HFFc6 (cell line): ENCODE data around the gene CPED1. TPM values are rescaled to one million over a fixed set of nuclear protein-coding genes. Genes with fewer than 3 reads are reported as not detected.

Source experiments
- DNase-seq: peaks from one replicate; pipeline ENCODE4 v3.0.0-alpha.2; 2018
- H3K27ac Mint-ChIP-seq: 2 replicates; pipeline ENCODE4 v1.8.0; 2020; ENCODE audit warnings: mild to moderate bottlenecking, mixed read lengths
- H3K27me3 Mint-ChIP-seq: 2 replicates; pipeline ENCODE4 v1.8.0; 2021; ENCODE audit warnings: mild to moderate bottlenecking, moderate library complexity, mixed read lengths; ENCODE audit not compliant: insufficient read depth
- H3K36me3 Mint-ChIP-seq: 2 replicates; pipeline ENCODE4 v1.8.0; 2021; ENCODE audit warnings: low read depth, mixed read lengths
- H3K4me1 Mint-ChIP-seq: 2 replicates; pipeline ENCODE4 v1.8.0; 2020; ENCODE audit warnings: low read depth, mixed read lengths
- H3K4me3 Mint-ChIP-seq: 2 replicates; pipeline ENCODE4 v1.8.0; 2020; ENCODE audit warnings: mild to moderate bottlenecking, moderate library complexity, mixed read lengths
- H3K9me3 Mint-ChIP-seq: 2 replicates; pipeline ENCODE4 v1.8.0; 2020; ENCODE audit warnings: mild to moderate bottlenecking, mixed read lengths
- CTCF ChIP-seq: fragments of 200-600 bp; sonication (generic); IDR thresholded peaks from 2 replicates; pipeline ENCODE4 v1.5.0; 2021; ENCODE audit warnings: antibody characterized with exemption, mild to moderate bottlenecking
- total RNA-seq, 6 experiments: library from RNA; stranded (reverse); fragmentation: NEBNext Ultra II Directional; extraction: Animal tissue kit (Norgen Biotek cat#: 25700); gene quantifications; 2 replicates in 1 of 6; 3 replicates in 5 of 6; pipeline ENCODE4 v1.2.3, GENCODE V29; 2021

CPED1 gene
- total RNA-seq, 6 experiments from 2014 or later, result 85.0 to 112 (median 95.9) TPM

- Mint-ChIP-seq H3K4me3 (no peak overlapping the region), H3K27me3 (no peaks in the 10 kb centered on the region; the same call in 1 of the 2 replicates), H3K4me1 (peaks cover 69% of the 10 kb centered on the region), H3K9me3 (no peaks in the 10 kb centered on the region), H3K36me3 (peaks cover 33% of the 10 kb centered on the region), H3K27ac (no peak overlapping the region)
- DNase-seq, result no peak
- TF ChIP-seq CTCF, result no peak
These were observed 310.3 kb downstream of the CPED1 start for GRCh38 chr7:121298831-121299239.

GRCh38 chr7:121300685-121301420 is 312.3 kb downstream of the CPED1 start:
- peaks cover 13% of the 10 kb centered on the region; the same call in 1 of the 2 replicates for H3K36me3 Mint-ChIP-seq
- H3K27me3 Mint-ChIP-seq, result no peaks in the 10 kb centered on the region; the same call in 1 of the 2 replicates
- H3K9me3 Mint-ChIP-seq, result no peaks in the 10 kb centered on the region
- H3K4me3 Mint-ChIP-seq, result peak overlapping the region; percentile 7; the same call in 1 of the 2 replicates
- peaks cover 79% of the 10 kb centered on the region for H3K4me1 Mint-ChIP-seq
- H3K27ac Mint-ChIP-seq, result peak overlapping the region; percentile 95
- DNase-seq, result no peak
- TF ChIP-seq CTCF, result no peak

GRCh38 chr7:121301446-121302213 is 313.1 kb downstream of the CPED1 start:
- no peaks in the 10 kb centered on the region for H3K9me3 Mint-ChIP-seq
- H3K4me3 Mint-ChIP-seq, result peak overlapping the region; percentile 55
- no peak for DNase-seq
- H3K4me1 Mint-ChIP-seq, result peaks cover 87% of the 10 kb centered on the region
- TF ChIP-seq CTCF, result no peak
- H3K27me3 Mint-ChIP-seq, result no peaks in the 10 kb centered on the region; the same call in 1 of the 2 replicates
- H3K27ac Mint-ChIP-seq, result peak overlapping the region; percentile 95
- H3K36me3 Mint-ChIP-seq, result peaks cover 11% of the 10 kb centered on the region; the same call in 1 of the 2 replicates

- peak overlapping the region; percentile 55 for H3K4me3 Mint-ChIP-seq
- no peaks in the 10 kb centered on the region for H3K9me3 Mint-ChIP-seq
- peaks cover 11% of the 10 kb centered on the region; the same call in 1 of the 2 replicates for H3K36me3 Mint-ChIP-seq
- no peaks in the 10 kb centered on the region; the same call in 1 of the 2 replicates for H3K27me3 Mint-ChIP-seq
- TF ChIP-seq CTCF, result no peak
- peak; percentile 81 for DNase-seq
- peaks cover 93% of the 10 kb centered on the region for H3K4me1 Mint-ChIP-seq
- peak overlapping the region; percentile 95 for H3K27ac Mint-ChIP-seq
These were observed 313.8 kb downstream of the CPED1 start for GRCh38 chr7:121302214-121302745.

- no peak overlapping the region; the same call in 1 of the 2 replicates for H3K4me3 Mint-ChIP-seq
- no peaks in the 10 kb centered on the region for H3K9me3 Mint-ChIP-seq
- peak overlapping the region; percentile 95; the same call in 1 of the 2 replicates for H3K27ac Mint-ChIP-seq
- no peaks in the 10 kb centered on the region; the same call in 1 of the 2 replicates for H3K27me3 Mint-ChIP-seq
- peaks cover 83% of the 10 kb centered on the region for H3K4me1 Mint-ChIP-seq
- DNase-seq, result no peak
- H3K36me3 Mint-ChIP-seq, result peaks cover 11% of the 10 kb centered on the region; the same call in 1 of the 2 replicates
- no peak for TF ChIP-seq CTCF
These were observed 315.1 kb downstream of the CPED1 start for GRCh38 chr7:121303422-121304101.
